HepG2 (cell line): ENCODE measurements around the gene CENPVL2. TPM values are rescaled to one million over a fixed set of nuclear protein-coding genes. Genes with fewer than 3 reads are reported as not detected.
A peak's percentile ranks its signal among the peaks of the same experiment; 100 is the strongest.
"Not testable (repeated sequence)": the region's sequence is repeated elsewhere in the genome, so short reads cannot be mapped to it uniquely, and the experiment has no call there.

ENCODE experiments used
- ATAC-seq: fragments of 200-7000 bp; cut with Tn5 transposase; 3 replicates; pipeline ENCODE4 v1.9.1; 2020; ENCODE audit warnings: mild to moderate bottlenecking, moderate library complexity
- BruUV-seq: library from RNA; stranded (reverse); fragments of 400-500 nt; replicated peaks from 2 replicates; lab custom pipeline; 2021; lab: Mats Ljungman, UMichigan
- CTCF ChIA-PET: fragments of 300-600 bp; formaldehyde crosslinking; extraction: SDS; loops from one replicate; lab custom pipeline; 2021; ENCODE audit warnings: low total read pairs, inconsistent platforms, low intra/inter-chr PET ratio; lab: Yijun Ruan, JAX
- POLR2A ChIA-PET: fragments of 350-600 bp; sonication (Branson Sonifier 250); formaldehyde crosslinking; loops from one replicate; lab custom pipeline; 2020; ENCODE audit warnings: antibody characterized with exemption, inconsistent platforms; lab: Yijun Ruan, JAX
- DNase-seq: peaks from one replicate; pipeline ENCODE4 v3.0.0-alpha.2; 2015; ENCODE audit warnings: low spot score
- FAIRE-seq: peaks from 3 replicates; lab custom pipeline; 2011; peaks lifted over from hg19 to GRCh38; lab: Jason Lieb, UNC
- H2AFZ ChIP-seq: one replicate; pipeline ENCODE4 v1.6.1; 2011; ENCODE audit warnings: low read length, inconsistent platforms
- H3K27ac ChIP-seq: fragments of 300-600 bp; 3 replicates; pipeline ENCODE4 v1.8.0; 2011; ENCODE audit warnings: mixed run types, mild to moderate bottlenecking, mixed read lengths, low read length, inconsistent platforms; ENCODE audit not compliant: insufficient read depth; ENCODE audit errors: extremely low read length
- H3K27me3 ChIP-seq, 2 experiments: fragments of 200-600 bp in 1 of 2; 2 replicates in 1 of 2; 3 replicates in 1 of 2; pipeline versions ENCODE4 v1.6.0 to v1.8.0; 2011; ENCODE audit warnings: low read length in 2 of 2, mild to moderate bottlenecking in 2 of 2, moderate library complexity in 2 of 2, inconsistent platforms in 1 of 2; ENCODE audit not compliant: insufficient read depth in 2 of 2, control insufficient read depth in 1 of 2
- H3K36me3 ChIP-seq, 2 experiments: fragments of 200-600 bp in 1 of 2; replicated peaks in 1 of 2; 2 replicates in 1 of 2; 3 replicates in 1 of 2; pipeline versions ENCODE4 v1.5.1 to v1.8.0; 2011; ENCODE audit warnings: low read length in 2 of 2, inconsistent platforms in 1 of 2; ENCODE audit not compliant: insufficient read depth in 2 of 2, control insufficient read depth in 1 of 2
- H3K4me1 ChIP-seq: 2 replicates; pipeline ENCODE4 v1.5.1; 2012; ENCODE audit warnings: low read length, inconsistent platforms; ENCODE audit not compliant: insufficient read depth
- H3K4me2 ChIP-seq: 2 replicates; pipeline ENCODE4 v1.6.0; 2011; ENCODE audit warnings: low read depth, low read length, inconsistent platforms
- H3K4me3 ChIP-seq, 3 experiments: fragments of 200-600 bp in 1 of 3; sonication (generic), shearing (Covaris generic) in 1 of 3; replicated peaks in 1 of 3; 2 replicates each; pipeline ENCODE4 v1.5.1; 2011 to 2016; ENCODE audit warnings: low read length in 3 of 3, inconsistent platforms in 2 of 3, low read depth in 2 of 3, mild to moderate bottlenecking in 2 of 3, control low read depth in 1 of 3, mixed read lengths in 1 of 3; ENCODE audit not compliant: insufficient read depth in 1 of 3
- H3K79me2 ChIP-seq: one replicate; pipeline ENCODE4 v1.6.1; 2011; ENCODE audit warnings: low read length, inconsistent platforms; ENCODE audit not compliant: insufficient read depth
- H3K9ac ChIP-seq: 2 replicates; pipeline ENCODE4 v1.6.0; 2011; ENCODE audit warnings: mild to moderate bottlenecking, low read depth, low read length, inconsistent platforms; ENCODE audit not compliant: insufficient read depth
- H3K9me3 ChIP-seq: 2 replicates; pipeline ENCODE4 v1.5.1; 2012; ENCODE audit warnings: mild to moderate bottlenecking, low read length
- H4K20me1 ChIP-seq: 2 replicates; pipeline ENCODE4 v1.6.0; 2011; ENCODE audit warnings: inconsistent platforms, mild to moderate bottlenecking, low read length, moderate library complexity; ENCODE audit not compliant: insufficient read depth
- ZNF253 ChIP-seq: sonication (generic); formaldehyde crosslinking; IDR thresholded peaks from 2 replicates; pipeline ENCODE4 v1.8.0; 2022; ENCODE audit warnings: mild to moderate bottlenecking, missing genetic modification reagents, borderline replicate concordance
- WGBS: methylation state at CpG from one replicate; pipeline ENCODE4 v1.1.6; 2017; ENCODE audit warnings: low lambda C conversion rate; 5-methylcytosine and 5-hydroxymethylcytosine counted together
- in situ Hi-C: cut with HindIII; loops from 2 replicates; pipeline ENCODE4 v1.10.0; 2017; ENCODE audit warnings: low pct_unique_long_range_greater_than_20kb; ENCODE audit not compliant: extremely low pct_ligation_motif_present
- intact Hi-C: fragments of 100-400 bp; cut with micrococcal nuclease; formaldehyde crosslinking; loops from one replicate; pipeline ENCODE4 v1.10.0; 2022; ENCODE audit not compliant: unreplicated experiment
- polyA plus RNA-seq, 8 experiments: library from polyadenylated mRNA; depleted of rRNA in 3 of 8; stranded (reverse) in 7 of 8; unstranded in 1 of 8; fragments of >200 nt; fragmentation: Illumina TruSeq in 4 of 8; extraction: Trizol in 4 of 8; gene quantifications; 2 replicates each; pipeline versions ENCODE4 v1.2.1 to v1.2.3, GENCODE V29; 2011 to 2016; ENCODE audit warnings: low read depth in 4 of 8, missing spikeins in 1 of 8, mixed read lengths in 1 of 8; ENCODE audit not compliant: insufficient read depth in 1 of 8
- total RNA-seq, 5 experiments: library from RNA; depleted of rRNA; stranded (reverse); fragments of >200 nt; fragmentation: Illumina TruSeq; extraction: Trizol; gene quantifications; 2 replicates each; pipeline ENCODE4 v1.2.3, GENCODE V29; 2016; ENCODE audit warnings: low read depth in 1 of 5
- TF ChIP-seq, protein P1 (sequence below): sonication (generic); formaldehyde crosslinking; IDR thresholded peaks from 2 replicates; pipeline ENCODE4 v1.5.1; 2020; ENCODE audit warnings: missing genetic modification reagents, mild to moderate bottlenecking, borderline replicate concordance
- TF ChIP-seq, protein P2 (sequence below): sonication (generic); formaldehyde crosslinking; IDR thresholded peaks from 2 replicates; pipeline ENCODE4 v1.8.0; 2022; ENCODE audit warnings: mild to moderate bottlenecking, missing genetic modification reagents
- TF ChIP-seq, protein P3 (sequence below): sonication (generic); formaldehyde crosslinking; conservative IDR thresholded peaks from 2 replicates; pipeline ENCODE4 v1.8.1; 2023; ENCODE audit warnings: missing genetic modification reagents

The CENPVL2 gene
- total and polyA plus RNA-seq, 2 of the 13 experiments (the other 11 are each of a cell fraction or from before 2014, with no cell fraction given) = not detected

DNA sequence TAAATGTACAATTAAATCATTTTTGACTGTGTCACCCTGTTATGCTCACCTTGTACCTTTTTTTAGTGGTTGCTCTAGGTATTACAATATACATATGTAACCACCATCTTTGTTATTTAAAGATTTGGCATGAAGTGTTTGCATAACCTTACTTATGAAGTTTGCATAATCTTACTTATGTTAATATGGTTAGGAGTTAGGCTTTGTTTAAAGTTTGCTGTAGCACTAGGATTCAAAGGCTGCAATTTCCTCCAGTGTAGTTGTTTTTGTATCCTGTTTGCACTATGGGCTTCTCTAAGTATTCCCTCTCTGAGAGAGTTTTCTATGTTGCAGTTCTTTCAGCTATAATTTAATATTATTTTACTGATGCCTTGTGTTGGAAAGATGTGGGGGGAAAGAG, 45.6 kb upstream of the CENPVL2 start (continued):
- TF ChIP-seq, protein P1, sequence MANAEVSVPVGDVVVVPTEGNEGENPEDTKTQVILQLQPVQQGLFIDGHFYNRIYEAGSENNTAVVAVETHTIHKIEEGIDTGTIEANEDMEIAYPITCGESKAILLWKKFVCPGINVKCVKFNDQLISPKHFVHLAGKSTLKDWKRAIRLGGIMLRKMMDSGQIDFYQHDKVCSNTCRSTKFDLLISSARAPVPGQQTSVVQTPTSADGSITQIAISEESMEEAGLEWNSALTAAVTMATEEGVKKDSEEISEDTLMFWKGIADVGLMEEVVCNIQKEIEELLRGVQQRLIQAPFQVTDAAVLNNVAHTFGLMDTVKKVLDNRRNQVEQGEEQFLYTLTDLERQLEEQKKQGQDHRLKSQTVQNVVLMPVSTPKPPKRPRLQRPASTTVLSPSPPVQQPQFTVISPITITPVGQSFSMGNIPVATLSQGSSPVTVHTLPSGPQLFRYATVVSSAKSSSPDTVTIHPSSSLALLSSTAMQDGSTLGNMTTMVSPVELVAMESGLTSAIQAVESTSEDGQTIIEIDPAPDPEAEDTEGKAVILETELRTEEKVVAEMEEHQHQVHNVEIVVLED = no peak
- TF ChIP-seq, protein P2, sequence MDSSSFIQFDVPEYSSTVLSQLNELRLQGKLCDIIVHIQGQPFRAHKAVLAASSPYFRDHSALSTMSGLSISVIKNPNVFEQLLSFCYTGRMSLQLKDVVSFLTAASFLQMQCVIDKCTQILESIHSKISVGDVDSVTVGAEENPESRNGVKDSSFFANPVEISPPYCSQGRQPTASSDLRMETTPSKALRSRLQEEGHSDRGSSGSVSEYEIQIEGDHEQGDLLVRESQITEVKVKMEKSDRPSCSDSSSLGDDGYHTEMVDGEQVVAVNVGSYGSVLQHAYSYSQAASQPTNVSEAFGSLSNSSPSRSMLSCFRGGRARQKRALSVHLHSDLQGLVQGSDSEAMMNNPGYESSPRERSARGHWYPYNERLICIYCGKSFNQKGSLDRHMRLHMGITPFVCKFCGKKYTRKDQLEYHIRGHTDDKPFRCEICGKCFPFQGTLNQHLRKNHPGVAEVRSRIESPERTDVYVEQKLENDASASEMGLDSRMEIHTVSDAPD = no peak
- TF ChIP-seq, protein P3, sequence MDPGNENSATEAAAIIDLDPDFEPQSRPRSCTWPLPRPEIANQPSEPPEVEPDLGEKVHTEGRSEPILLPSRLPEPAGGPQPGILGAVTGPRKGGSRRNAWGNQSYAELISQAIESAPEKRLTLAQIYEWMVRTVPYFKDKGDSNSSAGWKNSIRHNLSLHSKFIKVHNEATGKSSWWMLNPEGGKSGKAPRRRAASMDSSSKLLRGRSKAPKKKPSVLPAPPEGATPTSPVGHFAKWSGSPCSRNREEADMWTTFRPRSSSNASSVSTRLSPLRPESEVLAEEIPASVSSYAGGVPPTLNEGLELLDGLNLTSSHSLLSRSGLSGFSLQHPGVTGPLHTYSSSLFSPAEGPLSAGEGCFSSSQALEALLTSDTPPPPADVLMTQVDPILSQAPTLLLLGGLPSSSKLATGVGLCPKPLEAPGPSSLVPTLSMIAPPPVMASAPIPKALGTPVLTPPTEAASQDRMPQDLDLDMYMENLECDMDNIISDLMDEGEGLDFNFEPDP (CRISPR knock-in tag) = no peak
- no peak for TF ChIP-seq ZNF253 (CRISPR knock-in tag)

DNA sequence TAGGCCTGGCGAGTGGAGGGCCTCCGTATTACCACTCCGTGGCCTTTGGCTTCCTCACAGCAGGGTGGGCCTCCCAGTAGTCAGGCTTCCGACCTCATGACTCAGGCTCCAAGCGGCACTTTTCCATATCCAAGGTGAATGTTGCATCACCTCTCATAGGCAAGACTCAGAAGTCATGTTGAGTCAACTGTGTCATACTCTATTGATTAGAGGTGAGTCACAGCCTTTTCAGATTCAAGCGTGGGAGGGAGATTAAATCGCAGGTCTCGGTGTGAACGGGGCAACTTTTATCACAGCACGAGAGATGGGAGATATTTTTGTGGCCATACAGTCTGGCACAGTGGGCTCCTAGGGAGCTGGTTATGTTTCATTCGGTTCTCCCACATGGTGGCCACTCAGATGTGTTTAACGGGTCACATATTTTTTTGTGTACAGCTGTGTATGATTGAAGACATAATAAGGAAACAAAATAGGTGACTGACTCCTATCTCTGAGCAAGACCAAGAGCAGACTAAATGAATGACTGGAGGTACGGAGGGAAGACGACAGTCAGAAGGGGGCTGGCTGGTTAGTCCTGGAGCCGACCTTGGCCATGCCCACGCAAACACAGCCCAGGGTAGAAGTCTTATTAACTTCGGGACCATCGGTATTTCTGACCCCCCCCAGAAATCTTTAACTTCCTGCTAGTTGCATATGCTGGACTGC, 30.5 kb upstream of the CENPVL2 start:
- ATAC-seq = peak; percentile 46; the same call in 1 of the 3 replicates
- POLR2A ChIA-PET, H4K20me1 ChIP-seq, H3K27me3 ChIP-seq, H3K9me3 ChIP-seq, H3K4me1 ChIP-seq, H3K79me2 ChIP-seq, H3K9ac ChIP-seq, in situ Hi-C loops, H3K27ac ChIP-seq, H3K36me3 ChIP-seq, H2AFZ ChIP-seq, BruUV-seq, CTCF ChIA-PET, H3K4me2 ChIP-seq, intact Hi-C loops, FAIRE-seq, H3K4me3 ChIP-seq, DNase-seq: not testable (repeated sequence)
- no CpG with 5 or more reads among the region's 18 CpGs for WGBS

GRCh38 chrX:51710277-51711164, 27.9 kb upstream of the CENPVL2 start, which contains the start of gene CENPVL1:
Gene CENPVL1, plus strand, starts transcription at chrX:51710512. Its CDS starts 0 bp downstream, at chrX:51710512.
- DNase-seq, in situ Hi-C loops, intact Hi-C loops, H3K27ac ChIP-seq, H3K27me3 ChIP-seq, H3K79me2 ChIP-seq, H4K20me1 ChIP-seq, H3K36me3 ChIP-seq, H3K4me2 ChIP-seq, H3K4me3 ChIP-seq, ATAC-seq, FAIRE-seq, H3K9me3 ChIP-seq, H2AFZ ChIP-seq, H3K9ac ChIP-seq, POLR2A ChIA-PET, CTCF ChIA-PET, BruUV-seq, H3K4me1 ChIP-seq: not testable (repeated sequence)
- WGBS = no CpG with 5 or more reads among the region's 87 CpGs
